Astrocyte of the spinal cord (primary cell): ENCODE data around the gene PPT2.

Experiments
- DNase-seq: peaks from one replicate; pipeline ENCODE4 v3.0.0; 2011; ENCODE audit warnings: low read depth, low spot score
- H3K4me3 ChIP-seq: 2 replicates; pipeline ENCODE4 v1.5.1; 2011; ENCODE audit warnings: low read depth, mild to moderate bottlenecking, low read length, moderate library complexity
- in situ Hi-C: cut with HindIII; loops from 2 replicates; pipeline ENCODE4 v1.10.0; 2017; ENCODE audit warnings: low sequenced_read_pairs
- TF ChIP-seq, protein P1 (sequence below): IDR thresholded peaks from 2 replicates; pipeline ENCODE4 v1.5.1; 2012; ENCODE audit warnings: low read depth, mild to moderate bottlenecking, low read length, inconsistent platforms

PPT2 gene

DNA sequence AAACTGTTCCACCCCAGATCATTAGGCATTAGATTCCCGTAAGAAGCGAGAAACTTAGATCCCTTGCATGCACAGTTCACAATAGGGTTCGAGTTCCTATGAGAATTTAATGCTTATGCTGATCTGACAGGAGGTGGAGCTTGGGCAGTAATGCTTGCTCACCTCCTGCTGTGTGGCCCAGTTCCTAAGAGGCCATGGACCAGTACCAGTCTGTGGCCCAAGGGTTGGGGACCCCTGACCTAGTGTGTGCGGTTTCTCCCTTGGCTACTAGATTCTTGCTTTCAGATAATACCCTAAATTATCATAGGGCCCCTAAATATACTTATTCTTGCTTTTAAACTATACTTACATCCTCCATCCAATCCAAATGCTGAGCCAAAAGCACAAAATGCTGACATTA lies 40.4 kb downstream of the PPT2 start:
- no peak overlapping the region for H3K4me3 ChIP-seq
- in situ Hi-C loops: no loop called here
- TF ChIP-seq, protein P1, sequence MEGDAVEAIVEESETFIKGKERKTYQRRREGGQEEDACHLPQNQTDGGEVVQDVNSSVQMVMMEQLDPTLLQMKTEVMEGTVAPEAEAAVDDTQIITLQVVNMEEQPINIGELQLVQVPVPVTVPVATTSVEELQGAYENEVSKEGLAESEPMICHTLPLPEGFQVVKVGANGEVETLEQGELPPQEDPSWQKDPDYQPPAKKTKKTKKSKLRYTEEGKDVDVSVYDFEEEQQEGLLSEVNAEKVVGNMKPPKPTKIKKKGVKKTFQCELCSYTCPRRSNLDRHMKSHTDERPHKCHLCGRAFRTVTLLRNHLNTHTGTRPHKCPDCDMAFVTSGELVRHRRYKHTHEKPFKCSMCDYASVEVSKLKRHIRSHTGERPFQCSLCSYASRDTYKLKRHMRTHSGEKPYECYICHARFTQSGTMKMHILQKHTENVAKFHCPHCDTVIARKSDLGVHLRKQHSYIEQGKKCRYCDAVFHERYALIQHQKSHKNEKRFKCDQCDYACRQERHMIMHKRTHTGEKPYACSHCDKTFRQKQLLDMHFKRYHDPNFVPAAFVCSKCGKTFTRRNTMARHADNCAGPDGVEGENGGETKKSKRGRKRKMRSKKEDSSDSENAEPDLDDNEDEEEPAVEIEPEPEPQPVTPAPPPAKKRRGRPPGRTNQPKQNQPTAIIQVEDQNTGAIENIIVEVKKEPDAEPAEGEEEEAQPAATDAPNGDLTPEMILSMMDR: no peak

DNA sequence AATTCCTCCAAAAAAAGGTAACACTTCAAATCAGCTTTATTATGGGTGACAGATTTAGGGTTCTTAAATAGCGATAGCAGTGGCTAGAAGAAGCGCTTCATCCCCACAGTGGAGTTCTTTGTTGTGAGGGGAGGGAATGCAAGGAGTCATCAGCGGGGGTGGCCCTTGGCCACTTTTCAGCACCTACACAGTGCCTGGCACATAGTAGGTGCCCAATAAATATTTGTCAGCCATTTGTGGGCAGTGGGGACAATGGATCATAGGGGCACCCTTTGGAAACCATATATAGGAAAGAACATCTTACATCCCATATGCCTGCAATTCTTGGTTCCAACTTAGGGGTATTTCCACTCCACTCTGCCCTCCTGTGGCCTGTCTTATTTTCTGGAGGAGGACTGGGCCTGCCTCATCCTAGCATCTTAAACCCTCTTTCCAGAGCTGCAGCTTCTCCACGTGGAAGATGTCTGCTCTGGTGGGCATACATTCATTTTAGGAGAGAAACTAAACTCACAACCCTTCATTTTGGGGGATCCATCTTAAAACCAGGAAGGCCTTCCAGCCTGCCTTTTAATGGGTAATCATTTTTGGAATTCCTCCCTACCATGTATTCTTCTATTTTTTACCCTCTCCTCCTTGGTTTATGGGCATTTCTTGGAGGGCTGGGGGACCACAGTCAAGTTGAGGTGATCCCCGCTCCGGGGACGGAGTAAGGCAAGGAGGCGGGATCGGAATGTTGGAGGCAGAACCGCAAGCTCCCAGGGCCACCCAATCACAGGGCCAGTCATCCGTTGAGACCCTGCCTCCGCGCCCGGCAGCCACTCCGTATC lies 41.1 kb downstream of the PPT2 start:
- TF ChIP-seq, protein P1: peak; percentile 68
- in situ Hi-C loops: no loop called here
- DNase-seq: peak; percentile 67
- H3K4me3 ChIP-seq: peak overlapping the region; percentile 36

More for the DNA sequence above, 40.4 kb downstream of the PPT2 start:
- no peak for DNase-seq

DNA sequence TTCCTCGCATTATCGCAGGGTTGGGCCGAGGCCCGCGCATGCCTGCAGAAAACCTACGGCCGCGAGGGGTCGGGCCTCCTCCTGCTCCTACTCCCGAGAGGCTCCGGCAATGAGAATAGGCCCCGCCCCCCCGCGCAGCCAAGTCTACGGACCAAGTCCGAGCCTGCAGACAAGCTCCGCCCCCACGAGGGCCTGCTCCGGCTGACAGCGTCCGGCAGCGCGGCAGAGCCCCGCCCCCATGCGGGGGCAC lies 41.6 kb downstream of the PPT2 start:
- H3K4me3 ChIP-seq: no peak overlapping the region
- in situ Hi-C loops: no loop called here
- DNase-seq: peak; percentile 100
- TF ChIP-seq, protein P1: peak; percentile 54

DNA sequence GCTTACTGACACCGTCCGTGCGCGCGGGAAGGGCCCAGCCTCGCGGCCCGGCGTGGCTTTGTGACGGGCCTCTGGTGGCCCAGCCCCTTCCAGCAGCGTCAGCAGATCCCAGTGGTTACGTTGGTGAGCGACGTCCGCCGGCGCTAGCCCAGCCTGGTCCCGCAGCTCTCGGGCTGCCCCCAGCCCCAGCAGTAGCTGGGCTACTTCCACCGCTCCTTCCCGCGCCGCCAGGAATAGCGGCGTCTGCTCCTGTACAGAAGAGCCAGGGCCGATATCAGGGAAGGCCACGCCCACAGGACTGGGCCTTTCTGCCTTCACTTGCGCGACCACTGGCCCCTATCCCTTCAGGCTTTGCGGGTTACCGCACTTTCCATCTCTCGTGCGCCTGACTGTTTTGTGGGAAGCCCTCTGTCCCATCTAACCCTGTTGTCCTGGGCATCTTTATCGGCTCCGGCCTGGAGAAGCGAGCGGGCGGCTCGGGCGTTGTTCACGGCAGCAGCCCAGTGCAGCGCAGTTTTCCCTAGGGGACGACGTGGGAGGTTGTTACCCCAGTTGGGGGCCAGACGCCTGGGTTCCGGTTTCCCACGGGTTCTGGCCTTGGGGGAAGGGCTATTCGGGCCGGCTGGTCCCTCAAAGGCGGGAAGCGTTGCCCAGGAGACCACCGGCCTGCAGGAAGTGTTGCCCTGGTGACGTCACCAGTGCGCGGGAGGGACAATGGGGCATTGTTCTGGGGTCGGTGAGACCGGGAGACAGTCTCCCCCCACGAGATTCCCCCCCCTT lies 42.2 kb downstream of the PPT2 start:
- DNase-seq: peak; percentile 90
- in situ Hi-C loops: no loop called here
- TF ChIP-seq, protein P1: no peak
- peak overlapping the region; percentile 67 for H3K4me3 ChIP-seq

DNA sequence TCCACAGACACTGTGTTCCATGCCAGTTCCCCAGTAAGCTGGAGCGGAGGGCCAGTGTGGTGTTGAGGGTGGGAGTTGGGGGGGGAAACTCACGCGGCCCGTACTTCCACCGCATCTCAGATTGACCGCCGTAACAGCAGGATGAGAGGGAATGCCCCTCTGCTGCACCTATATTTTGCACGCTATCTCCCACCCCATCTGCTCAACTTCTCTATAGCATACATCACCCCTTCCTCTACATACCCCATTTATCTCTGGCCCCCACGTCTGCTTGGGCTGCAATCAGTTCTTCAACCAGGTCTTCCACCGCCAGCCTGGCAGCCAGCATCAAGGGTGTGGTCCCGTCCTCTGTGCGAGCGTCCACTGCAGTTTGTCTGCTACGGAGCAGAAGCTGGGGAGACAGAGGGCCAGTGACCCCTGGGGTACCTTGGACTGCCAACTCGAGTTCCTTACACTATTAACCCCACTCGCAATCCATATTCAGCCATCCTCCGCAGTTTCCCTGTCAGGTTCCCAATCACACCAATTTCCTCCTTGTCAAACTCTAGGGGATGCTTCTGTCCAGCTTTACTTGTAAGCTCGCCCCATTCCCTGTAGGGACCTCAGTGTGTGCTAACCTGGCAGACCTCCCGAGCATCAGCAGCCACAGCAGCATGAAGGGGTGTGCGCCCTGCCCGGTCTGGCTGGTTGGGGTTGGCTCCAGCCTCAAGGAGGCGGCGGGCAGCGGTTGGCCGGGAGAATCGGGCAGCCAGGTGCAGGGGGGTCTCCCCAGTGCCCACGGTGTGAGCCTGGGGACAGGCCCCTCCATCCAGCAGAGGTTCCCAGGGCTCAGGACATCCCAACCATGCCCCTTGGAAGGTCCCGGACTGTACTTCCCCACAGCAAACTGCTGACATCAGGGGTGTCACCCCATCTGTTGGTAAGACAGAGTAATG lies 43.0 kb downstream of the PPT2 start:
- H3K4me3 ChIP-seq: peak overlapping the region; percentile 67
- in situ Hi-C loops: no loop called here
- DNase-seq: peak; percentile 4
- TF ChIP-seq, protein P1: no peak

DNA sequence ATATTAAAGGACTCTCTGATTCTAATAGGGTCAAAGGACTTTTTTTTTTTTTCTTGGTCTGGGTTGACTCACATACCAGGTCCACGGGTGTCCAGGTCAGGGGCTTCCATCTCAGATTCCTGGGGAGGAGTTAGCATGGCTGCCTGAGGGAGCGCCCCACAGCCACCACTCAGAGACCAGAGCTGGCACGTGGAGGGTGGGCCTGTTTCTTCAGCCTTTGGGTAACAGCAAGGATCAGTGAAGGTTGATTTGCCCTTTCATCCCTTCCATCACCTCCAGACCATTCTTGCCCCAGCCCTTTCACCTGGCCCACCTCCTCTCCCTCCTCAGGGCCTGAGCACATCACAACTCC lies 44.4 kb downstream of the PPT2 start:
- TF ChIP-seq, protein P1: no peak
- DNase-seq: no peak
- H3K4me3 ChIP-seq: no peak overlapping the region
- in situ Hi-C loops: no loop called here
